GM18508 (cell line): ENCODE results near the gene SPATA16.
"Not testable (repeated sequence)": the region's sequence is repeated elsewhere in the genome, so short reads cannot be mapped to it uniquely, and the experiment has no call there.

Experiments used
- ATAC-seq: cut with Tn5 transposase; IDR thresholded peaks from one replicate; pipeline ENCODE4 v1.9.1; 2021; ENCODE audit warnings: moderate number of reproducible peaks; ENCODE audit not compliant: insufficient read depth, unreplicated experiment

The SPATA16 gene

DNA sequence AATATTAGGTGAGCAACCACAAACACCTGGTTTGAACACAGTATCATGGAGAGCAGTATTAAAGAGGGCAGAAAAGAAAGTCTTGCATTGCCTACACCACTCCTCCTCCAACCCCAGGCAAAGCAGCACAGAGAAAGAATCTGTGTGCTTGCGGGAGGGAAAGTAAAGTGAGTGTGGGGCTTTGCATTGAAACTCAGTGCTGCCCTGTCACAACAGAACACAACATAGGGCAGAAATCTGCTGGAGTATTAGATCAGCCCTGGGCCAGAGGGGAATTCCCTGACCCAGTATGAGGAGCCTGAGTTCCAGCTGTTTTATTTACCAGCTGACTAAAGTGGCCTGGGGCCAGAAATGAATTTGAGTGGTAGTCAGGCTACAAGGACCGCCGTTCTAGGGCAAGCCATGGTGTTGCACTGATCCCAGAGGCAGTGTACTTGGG lies 75.5 kb downstream of the SPATA16 start:
- no peak for ATAC-seq

DNA sequence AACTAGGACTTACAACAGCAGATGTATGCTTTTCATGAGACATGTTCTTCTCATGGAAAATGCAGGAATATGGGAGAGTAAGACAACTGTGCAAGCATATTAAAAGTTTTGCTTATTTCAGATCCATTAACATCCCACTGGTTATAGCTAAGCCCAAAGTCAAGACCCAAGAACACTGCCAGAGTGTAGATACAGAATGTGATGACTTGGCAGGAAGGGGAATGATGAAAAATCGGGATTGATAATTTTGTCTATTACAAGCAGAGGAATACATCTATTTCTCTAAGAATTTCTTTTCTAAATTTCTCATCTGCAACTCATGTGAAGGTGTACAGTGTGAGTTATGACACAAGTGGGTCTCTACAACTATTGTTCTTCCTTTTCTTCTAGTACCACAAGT lies 76.4 kb downstream of the SPATA16 start:
- ATAC-seq, result no peak

DNA sequence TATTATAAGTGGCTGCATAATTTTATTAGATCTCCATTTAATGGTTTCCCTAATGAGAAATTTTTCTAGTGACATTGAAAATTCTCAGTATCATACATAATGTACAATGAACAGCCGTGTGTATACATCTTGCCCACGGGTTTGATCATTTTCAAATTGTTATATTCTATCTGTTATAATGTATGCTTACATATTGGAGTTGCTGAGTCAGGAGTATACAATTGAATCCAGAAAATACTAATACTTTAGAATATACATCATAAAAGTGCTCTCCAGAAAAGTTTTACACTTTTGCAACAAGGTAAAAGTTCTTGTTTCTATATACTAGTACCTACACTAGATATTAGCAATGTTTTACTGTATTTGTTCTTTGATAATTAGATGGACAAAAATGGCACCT lies 82.8 kb downstream of the SPATA16 start:
- no peak for ATAC-seq

DNA sequence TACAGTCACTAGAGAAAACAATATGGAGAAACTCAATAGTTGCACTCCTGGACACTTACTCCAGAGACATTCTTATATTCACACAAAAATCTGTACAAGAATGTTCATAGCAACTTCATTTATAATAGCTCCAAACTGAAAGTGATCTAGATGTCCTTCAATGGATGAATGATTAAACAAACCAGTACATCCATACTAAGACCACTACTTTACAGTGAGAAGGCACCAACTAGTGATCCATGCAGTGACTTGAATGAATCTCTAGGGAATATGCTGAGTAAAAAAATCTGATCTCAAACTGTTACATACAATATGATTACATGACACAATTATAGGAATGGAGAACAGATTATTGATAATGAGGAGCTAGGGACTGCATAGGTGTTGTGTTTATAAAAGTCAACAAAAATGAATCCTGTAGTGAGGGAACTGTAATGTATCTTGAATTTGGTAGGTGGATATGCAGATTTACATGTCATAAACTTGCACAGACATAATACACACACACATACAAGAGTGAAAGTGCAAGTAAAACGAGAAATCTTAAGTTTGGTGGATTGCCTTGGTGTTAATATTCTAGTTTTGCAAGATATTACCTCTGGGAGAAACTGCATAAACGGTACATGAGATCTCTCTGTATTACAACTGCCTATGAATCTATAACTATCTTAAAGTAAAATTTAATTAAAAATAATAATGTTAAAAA lies 85.7 kb downstream of the SPATA16 start:
- ATAC-seq, result no peak

DNA sequence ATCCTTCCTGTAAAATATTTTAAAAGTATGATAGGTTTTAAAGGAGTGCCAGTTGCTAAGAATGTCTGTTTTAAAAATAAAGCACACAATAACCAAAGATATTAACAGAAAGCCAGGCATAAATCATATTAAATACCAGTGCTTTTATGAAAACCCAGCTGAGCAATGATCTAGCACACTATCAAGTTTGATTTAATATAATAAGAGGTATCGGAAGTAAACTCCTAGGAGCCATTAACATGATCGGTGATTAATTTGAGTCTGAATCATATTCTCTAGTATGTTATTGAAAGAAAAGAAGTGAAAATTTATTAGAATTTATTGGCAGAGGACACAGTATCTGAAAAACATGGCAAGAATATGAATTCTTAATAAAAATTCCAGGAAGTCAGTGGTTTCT lies 91.7 kb downstream of the SPATA16 start:
- no peak for ATAC-seq

DNA sequence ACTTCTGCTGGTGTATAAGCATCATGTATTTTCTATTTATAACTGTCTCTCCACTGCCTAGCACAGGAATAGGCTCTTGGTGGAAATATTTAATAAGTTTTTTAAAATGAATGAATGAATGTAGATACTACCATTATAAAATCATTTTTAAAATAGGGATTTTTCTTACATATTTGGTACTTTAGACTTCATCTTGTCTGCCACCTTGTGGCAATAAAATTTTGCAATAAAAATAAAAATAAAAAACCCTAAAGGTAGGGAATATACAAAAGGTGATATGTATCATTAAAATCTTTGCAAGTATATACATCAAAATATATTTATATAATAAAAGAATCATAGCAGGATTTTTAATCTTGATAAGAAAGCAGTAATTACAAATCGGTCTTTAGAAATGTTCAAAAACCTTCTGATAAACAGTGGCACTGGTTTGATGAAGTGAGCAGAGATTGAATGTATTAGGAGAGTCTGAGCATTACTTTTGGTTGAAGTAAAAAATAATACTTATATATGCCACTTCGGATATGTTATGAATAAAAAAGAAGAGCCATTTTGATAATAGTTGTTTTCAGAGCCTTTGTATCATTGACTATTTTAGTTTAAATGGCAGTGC lies 95.2 kb downstream of the SPATA16 start:
- ATAC-seq, result no peak

DNA sequence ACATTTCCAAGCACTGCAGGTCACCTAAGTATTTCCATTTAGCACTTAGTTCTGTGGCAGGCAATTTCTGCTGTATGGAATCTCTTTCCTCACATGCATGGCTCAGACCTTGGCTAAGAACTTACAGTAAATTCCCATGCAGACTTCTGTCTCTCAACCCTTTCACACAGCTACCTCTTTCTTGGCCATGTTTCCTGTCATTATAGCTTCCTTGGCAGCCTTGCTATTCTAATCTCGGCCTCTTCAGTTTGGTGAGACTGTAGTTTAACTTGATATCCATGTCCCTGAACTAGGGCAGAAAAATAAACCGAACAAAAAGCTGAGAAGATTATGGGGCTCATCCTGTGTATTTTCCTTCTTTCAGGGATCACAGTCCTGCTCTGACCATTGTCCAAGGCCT lies 96.0 kb downstream of the SPATA16 start:
- ATAC-seq, result no peak

DNA sequence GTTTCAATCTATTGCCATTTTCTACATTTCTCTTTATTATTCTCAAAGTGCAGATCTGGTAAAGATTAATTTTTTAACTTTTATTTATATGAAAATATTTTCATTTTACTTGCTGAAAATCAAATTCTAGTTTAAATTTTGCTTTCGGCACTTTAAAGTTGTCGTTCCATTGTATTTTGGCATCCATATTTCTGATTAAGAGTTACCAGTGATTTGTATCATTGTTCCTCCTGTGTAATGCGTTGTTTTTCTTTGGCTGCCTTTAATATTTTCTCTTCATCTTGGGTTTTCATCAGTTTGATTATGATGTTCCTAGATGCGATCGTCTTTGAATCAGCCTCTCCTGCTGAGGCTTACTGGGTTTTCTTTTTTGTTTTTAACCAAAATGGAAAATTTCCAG lies 97.3 kb downstream of the SPATA16 start:
- ATAC-seq, result no peak

DNA sequence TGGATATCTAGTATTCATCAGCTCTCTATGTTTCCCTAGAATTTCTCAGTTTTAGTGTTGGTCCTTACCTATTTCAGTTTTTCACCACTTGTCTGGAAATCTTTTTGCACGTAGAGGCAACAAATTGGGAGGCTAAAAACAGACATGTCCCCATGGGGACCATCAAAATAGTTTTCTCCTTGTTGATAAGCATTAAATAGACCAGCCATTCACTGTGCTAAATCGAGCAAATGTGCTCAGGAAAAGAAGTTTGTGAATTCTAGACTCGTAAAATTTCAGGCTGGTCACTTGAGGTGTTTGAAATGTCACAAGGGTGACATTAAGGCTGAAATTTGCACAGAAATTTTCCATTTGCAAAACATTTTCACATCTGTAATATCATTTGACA lies 102.6 kb downstream of the SPATA16 start:
- no peak for ATAC-seq

DNA sequence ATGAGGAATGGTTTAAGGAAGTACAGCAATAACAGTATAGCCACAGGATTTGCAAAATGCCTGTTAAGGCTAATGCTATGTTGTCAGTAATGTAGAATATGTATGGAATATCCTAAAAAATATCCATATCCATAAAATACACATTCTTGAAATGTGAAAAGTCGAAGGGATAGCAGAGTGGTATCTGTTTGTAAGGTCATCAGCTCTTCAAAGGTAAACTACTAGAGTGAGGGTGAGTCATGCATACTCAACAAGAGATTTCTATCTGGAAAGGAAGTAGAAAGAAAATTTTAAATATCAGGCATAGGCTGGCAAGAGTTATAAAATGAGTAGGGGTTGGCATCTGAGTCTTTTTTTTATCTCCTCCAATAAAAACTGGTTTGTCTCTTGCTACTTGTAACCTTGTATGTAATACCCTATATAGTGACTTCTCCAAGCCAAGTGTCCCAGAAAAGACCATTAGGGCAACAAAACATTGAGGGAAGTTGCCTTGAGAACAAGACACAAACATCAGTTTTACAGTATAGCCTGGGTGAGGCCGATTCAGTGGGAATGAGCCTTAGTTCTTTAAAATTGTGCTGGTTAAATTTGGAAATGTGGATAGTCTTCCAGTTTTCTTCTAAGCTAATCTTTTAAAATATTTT lies 103.1 kb downstream of the SPATA16 start:
- no peak for ATAC-seq

DNA sequence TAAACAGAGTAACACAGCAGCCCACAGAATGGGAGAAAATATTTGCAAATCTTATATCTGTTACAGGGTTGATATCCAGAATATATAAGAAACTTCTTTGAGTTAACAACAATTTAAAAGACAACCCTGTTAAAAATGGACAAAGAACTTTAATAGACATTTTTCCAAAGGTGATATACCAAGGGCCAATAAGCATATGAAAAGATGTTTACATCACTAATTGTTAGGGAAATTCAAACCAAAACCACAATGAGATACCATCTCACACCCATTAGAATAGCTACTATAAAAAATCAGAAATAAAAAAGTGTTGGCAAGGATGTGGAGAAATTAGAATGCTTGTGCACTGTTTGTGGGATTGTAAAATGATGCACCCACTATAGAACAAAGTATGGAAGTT lies 110.8 kb downstream of the SPATA16 start:
- ATAC-seq, result no peak

DNA sequence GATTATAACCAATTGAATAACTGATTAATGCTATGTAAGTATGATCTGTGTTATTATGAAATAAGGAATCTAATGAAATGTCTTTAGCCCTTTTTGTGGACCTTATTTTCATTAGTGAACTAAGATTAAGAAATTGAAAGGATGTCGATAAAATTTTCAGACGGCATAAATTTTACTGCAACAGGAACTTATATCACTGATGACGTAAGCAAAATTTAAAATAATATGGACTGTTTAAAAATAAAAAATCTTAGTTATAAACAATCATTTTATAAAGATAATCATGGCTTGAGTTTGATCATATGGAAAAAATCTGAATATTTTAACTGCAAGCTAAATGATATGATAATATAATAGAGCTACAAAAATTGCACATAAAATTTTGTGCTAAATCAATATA lies 112.7 kb downstream of the SPATA16 start:
- no peak for ATAC-seq

DNA sequence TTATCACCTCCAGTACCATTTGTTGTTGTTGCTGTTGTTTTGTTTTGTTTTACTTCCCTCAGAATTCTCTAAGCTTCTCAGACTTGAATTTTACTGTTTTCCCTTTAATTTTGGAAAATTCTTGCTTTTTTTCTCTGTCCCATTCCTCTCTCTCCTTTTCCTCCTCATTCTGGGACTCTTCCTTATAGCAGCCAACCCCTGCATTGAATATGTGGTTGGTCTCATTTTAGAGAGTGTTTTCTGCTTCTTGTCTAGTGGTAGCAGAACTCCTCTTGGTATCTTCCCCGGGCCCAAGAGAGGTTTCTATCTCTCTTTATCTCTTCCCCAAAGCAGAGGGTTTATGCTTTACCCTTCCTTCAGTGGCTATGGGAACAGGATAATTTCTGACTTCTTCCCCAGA lies 113.6 kb downstream of the SPATA16 start:
- ATAC-seq, result no peak

DNA sequence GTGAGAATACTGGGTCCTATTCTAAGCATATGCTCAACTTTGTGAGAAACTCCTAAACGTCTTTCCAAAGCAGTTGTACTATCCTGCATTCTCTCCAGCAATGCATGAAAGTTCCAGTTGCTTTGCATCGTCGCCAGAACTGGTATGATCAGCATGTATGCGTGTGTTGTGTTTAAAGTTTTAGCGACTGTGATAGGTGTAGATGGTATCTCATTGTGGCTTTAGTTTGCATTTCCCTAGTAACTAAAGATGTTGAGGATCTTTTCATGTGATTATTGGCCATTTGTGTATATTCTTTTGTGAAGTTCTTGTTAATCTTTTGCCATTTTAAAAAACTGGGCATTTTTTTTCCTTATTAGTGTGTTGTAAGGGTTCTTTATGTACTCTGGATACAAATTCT lies 115.1 kb downstream of the SPATA16 start:
- no peak for ATAC-seq

DNA sequence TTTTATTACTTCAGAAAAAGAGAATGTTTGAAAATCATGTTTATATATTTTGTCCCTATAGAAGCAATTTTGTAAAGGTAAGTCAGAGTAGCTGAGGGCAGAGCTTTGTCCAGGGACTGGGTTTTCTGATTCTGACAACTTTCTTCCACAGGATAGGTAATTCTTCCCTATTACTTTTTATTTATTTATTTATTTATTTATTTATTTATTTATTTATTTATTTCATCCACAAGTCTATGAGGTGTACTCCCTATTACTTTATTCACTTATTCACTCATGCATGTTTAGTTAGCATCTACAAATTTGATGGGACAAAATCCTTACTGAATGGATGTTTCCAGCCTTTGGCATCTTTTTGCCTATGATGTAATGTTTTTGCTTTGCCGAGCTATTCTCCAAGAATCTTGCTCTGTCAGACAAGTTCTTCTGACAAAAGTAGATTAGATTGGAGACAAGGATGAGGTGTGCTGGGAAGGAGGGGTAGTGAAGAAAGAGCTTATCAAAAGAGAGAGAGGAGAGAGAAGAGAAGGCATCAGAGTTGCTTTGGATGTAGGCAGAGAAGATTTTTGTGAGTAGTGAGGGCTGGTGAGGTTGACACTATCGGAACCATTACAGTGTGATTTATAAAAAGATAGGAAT lies 119.4 kb downstream of the SPATA16 start:
- no peak for ATAC-seq

DNA sequence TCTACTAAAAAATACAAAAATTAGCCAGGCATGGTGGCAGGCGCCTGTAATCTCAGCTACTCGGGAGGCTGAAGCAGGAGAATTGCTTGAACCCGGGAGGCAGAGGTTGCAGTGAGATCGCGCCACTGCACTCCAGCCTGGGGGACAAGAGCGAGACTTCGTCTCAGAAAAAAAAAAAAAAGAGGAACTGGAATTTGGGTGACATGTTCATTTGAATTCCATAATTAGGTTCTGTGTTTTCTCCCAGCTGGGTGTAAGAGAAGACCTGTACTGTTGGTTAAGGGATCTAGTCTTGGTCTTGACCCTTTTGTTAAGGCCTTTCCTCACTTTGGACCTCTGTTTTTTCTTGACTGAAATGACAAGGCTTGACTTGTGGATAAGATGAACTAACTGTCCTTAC lies 120.9 kb downstream of the SPATA16 start:
- ATAC-seq, result not testable (repeated sequence)

DNA sequence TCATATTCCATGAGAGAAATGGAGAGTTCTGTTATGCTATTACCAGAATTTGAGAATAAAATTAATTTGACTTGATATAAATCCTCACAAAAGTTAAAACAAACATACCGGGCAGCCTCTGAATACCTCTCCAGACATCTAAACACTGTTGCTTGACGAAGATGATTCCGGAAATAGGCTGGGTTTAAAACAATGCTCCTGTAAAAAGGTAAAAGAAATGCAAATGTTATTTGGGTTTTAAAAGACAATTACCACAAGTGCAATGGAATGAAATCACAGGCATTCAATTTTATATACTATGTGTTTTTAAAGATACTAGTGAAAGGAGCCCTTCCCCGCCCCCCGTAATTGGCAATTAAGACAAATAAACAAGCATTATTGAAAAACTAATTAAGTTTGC lies 121.7 kb downstream of the SPATA16 start:
- ATAC-seq, result no peak

DNA sequence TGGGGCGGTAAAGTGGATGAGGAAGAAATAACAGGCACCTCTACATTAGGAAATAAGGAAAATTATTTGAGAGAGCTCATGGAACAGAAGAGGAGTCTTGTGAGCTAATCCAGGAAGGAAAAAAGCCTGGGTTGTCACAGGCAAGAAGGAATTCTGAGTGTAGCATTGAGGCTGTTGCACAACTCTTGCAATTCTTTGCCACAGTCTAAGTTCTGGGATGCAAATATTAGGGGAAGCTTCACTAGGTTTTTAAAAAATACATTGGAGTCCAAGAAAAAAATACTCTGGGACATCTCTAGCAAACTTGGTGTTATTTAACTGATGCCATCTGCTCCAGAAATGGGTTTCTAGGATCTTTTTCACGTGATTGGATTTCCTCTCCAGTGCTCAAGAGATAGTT lies 122.3 kb downstream of the SPATA16 start:
- ATAC-seq, result no peak

DNA sequence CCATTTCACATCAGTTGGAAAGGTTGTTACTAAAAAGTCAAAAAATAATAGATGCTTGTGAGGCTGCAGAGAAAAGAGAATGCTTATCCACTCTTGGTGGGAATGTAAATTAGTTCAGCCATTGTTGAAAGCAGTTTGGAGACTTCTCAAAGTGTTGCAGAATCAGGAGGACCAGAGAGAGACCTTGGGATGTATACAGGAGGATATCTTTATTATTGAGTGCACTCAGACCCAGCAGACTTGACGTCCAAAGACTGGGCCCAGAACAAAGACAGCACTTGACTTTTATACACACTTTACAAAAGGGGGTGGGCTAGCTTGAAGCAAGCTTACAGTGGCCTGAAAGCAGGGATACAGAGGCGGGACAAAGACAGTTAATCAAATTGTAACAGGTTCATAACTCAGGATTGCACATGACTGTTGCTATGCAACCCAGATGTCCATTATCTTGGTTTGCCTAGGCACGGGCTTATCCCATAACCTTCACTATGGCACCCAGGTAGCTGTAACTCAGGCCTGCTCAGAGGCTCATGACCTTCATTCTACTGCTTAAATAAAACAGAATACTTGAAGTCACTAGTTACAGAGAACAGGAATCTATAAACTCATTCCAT lies 127.7 kb downstream of the SPATA16 start:
- ATAC-seq, result no peak

DNA sequence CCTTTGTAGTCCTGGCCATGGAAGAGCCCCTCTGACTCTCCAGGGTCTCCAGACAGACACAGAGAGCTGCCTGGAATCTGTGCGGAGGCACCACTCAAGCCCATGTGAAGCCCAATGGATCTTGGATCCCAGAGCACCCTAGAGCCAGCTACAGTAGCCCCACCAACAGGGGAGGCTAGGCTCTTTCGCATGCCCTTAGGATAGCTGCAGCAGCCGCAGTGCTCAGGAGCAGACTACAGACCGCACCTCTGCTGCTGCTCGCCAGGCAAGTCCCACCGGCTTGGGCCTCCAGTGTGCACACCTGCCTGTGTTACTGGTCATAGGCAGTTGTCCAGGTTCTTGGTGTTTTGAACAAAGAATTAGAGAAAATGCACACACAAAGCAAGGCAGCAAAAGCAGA lies 131.6 kb downstream of the SPATA16 start:
- ATAC-seq, result no peak

DNA sequence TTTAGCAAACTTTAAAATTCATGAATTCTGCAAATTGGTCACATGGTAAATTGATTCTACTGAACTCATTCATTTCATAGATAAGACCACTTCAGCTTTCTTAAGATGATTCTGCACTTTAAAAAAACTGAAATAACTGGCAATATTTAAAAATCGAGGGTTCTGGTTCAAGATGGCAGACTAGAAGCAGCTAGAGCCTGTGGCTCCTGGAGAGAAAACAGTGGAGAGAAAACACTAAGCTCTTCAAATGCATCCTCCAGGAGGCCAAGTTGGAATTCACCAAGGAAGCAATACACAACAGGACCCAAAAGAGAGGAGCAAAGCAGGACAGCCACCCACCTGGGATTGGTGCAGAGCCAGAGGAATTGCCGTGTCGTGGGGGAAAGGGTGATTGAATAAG lies 132.1 kb downstream of the SPATA16 start:
- ATAC-seq, result no peak
